MM.1S (cell line): ENCODE data around the gene SMPD3.

Experiments
- DNase-seq: peaks from one replicate; pipeline ENCODE4 v3.0.0-alpha.2; 2015
- H2AFZ ChIP-seq: fragments of 300-600 bp; sonication (generic); 2 replicates; pipeline ENCODE4 v1.6.0; 2016; ENCODE audit warnings: antibody characterized with exemption, low read length
- H3F3A ChIP-seq: fragments of 300-600 bp; sonication (generic); 2 replicates; pipeline ENCODE4 v1.6.1; 2016; ENCODE audit warnings: mild to moderate bottlenecking, antibody characterized with exemption, low read length, moderate library complexity, mixed read lengths; ENCODE audit not compliant: insufficient read depth
- H3K27ac ChIP-seq: fragments of 300-600 bp; sonication (generic); 2 replicates; pipeline ENCODE4 v1.5.1; 2016; ENCODE audit warnings: mild to moderate bottlenecking, low read length
- H3K27me3 ChIP-seq: fragments of 300-600 bp; sonication (generic); replicated peaks from 2 replicates; pipeline ENCODE4 v1.6.0; 2016; ENCODE audit warnings: low read length; ENCODE audit not compliant: insufficient read depth
- H3K36me3 ChIP-seq: fragments of 300-600 bp; sonication (generic); replicated peaks from 2 replicates; pipeline ENCODE4 v1.6.1; 2016; ENCODE audit warnings: mild to moderate bottlenecking, low read length, mixed read lengths; ENCODE audit not compliant: insufficient read depth
- H3K4me1 ChIP-seq: fragments of 300-600 bp; sonication (generic); 2 replicates; pipeline ENCODE4 v1.6.1; 2016; ENCODE audit warnings: low read length, mixed read lengths
- H3K4me2 ChIP-seq: fragments of 300-600 bp; sonication (generic); 2 replicates; pipeline ENCODE4 v1.6.0; 2016; ENCODE audit warnings: low read depth, low read length
- H3K4me3 ChIP-seq: fragments of 300-600 bp; sonication (generic); 2 replicates; pipeline ENCODE4 v1.5.1; 2016; ENCODE audit warnings: low read length, mixed read lengths
- H3K79me2 ChIP-seq: fragments of 300-600 bp; sonication (generic); 2 replicates; pipeline ENCODE4 v1.6.1; 2016; ENCODE audit warnings: mixed run types, low read length, mixed read lengths
- H3K9ac ChIP-seq: fragments of 300-600 bp; sonication (generic); 2 replicates; pipeline ENCODE4 v1.6.1; 2016; ENCODE audit warnings: low read length, mixed read lengths
- H3K9me2 ChIP-seq: fragments of 300-600 bp; sonication (generic); replicated peaks from 2 replicates; pipeline ENCODE4 v1.6.1; 2016; ENCODE audit warnings: mild to moderate bottlenecking, low read length, mixed read lengths; ENCODE audit not compliant: insufficient read depth
- H3K9me3 ChIP-seq: fragments of 300-600 bp; sonication (generic); replicated peaks from 2 replicates; pipeline ENCODE4 v1.6.1; 2016; ENCODE audit warnings: mild to moderate bottlenecking, low read length, mixed read lengths; ENCODE audit not compliant: insufficient read depth
- H4K20me1 ChIP-seq: fragments of 300-600 bp; sonication (generic); 2 replicates; pipeline ENCODE4 v1.6.1; 2016; ENCODE audit warnings: mild to moderate bottlenecking, low read length, moderate library complexity, mixed read lengths; ENCODE audit not compliant: insufficient read depth
- CTCF ChIP-seq: fragments of 300-600 bp; sonication (generic); IDR thresholded peaks from 2 replicates; pipeline ENCODE4 v1.5.1; 2016; ENCODE audit warnings: antibody characterized with exemption, low read length, mixed read lengths
- EZH2 ChIP-seq: fragments of 300-600 bp; sonication (generic); optimal IDR thresholded peaks from 2 replicates; pipeline ENCODE3; 2017; ENCODE audit warnings: low read depth, mild to moderate bottlenecking, antibody characterized with exemption, low read length, mixed read lengths
- EZH2phosphoT487 ChIP-seq: fragments of 300-600 bp; sonication (generic); IDR thresholded peaks from 2 replicates; pipeline ENCODE4 v1.6.1; 2018; ENCODE audit warnings: antibody characterized with exemption, low read length

SMPD3 gene

GRCh38 chr16:68458101-68458500, 9.8 kb upstream of the SMPD3 start:
- no peak overlapping the region for H3K27ac ChIP-seq
- no peaks in the 10 kb centered on the region for H3K9me2 ChIP-seq
- no peak overlapping the region for H3K9ac ChIP-seq
- no peak overlapping the region for H3K4me2 ChIP-seq
- H3K79me2 ChIP-seq = no peaks in the 10 kb centered on the region
- H3K9me3 ChIP-seq = no peaks in the 10 kb centered on the region
- no peaks in the 10 kb centered on the region for H3F3A ChIP-seq
- H3K4me1 ChIP-seq = 0 out of 2 replicates have a peak, but pooled peaks cover 3% of the 10 kb centered on the region
- H3K4me3 ChIP-seq = no peak overlapping the region
- H2AFZ ChIP-seq = no peak overlapping the region
- H3K36me3 ChIP-seq = no peaks in the 10 kb centered on the region
- TF ChIP-seq CTCF (no peak), EZH2 (no peak), EZH2phosphoT487 (no peak)
- no peaks in the 10 kb centered on the region for H3K27me3 ChIP-seq
- no peaks in the 10 kb centered on the region for H4K20me1 ChIP-seq
- DNase-seq = no peak

GRCh38 chr16:68455631-68456030, 7.3 kb upstream of the SMPD3 start:
- H4K20me1 ChIP-seq = no peaks in the 10 kb centered on the region
- no peaks in the 10 kb centered on the region for H3K79me2 ChIP-seq
- H3K9me3 ChIP-seq = no peaks in the 10 kb centered on the region
- H3K9ac ChIP-seq = no peak overlapping the region
- no peak for TF ChIP-seq CTCF
- DNase-seq = no peak
- H3K36me3 ChIP-seq = no peaks in the 10 kb centered on the region
- H3K4me2 ChIP-seq = no peak overlapping the region
- no peak overlapping the region for H3K4me3 ChIP-seq
- no peaks in the 10 kb centered on the region for H3F3A ChIP-seq
- H3K27ac ChIP-seq = no peak overlapping the region
- H3K27me3 ChIP-seq = no peaks in the 10 kb centered on the region
- H2AFZ ChIP-seq = no peak overlapping the region
- no peaks in the 10 kb centered on the region for H3K9me2 ChIP-seq
- no peaks in the 10 kb centered on the region for H3K4me1 ChIP-seq

GRCh38 chr16:68454920-68455435, 6.7 kb upstream of the SMPD3 start:
- Histone ChIP-seq H3K36me3 (no peaks in the 10 kb centered on the region), H3K27me3 (no peaks in the 10 kb centered on the region), H3K79me2 (no peaks in the 10 kb centered on the region), H3K9ac (no peak overlapping the region), H3K4me1 (no peaks in the 10 kb centered on the region), H3K9me2 (no peaks in the 10 kb centered on the region), H3K4me2 (no peak overlapping the region), H3F3A (no peaks in the 10 kb centered on the region), H3K27ac (no peak overlapping the region), H3K9me3 (no peaks in the 10 kb centered on the region), H4K20me1 (no peaks in the 10 kb centered on the region), H2AFZ (no peak overlapping the region), H3K4me3 (no peak overlapping the region)
- TF ChIP-seq CTCF (no peak), EZH2 (no peak), EZH2phosphoT487 (no peak)
- no peak for DNase-seq
